SK-N-SH (cell line): ENCODE measurements around the gene MBTPS1.

Experiments used
- CTCF ChIP-seq: fragments of 200-600 bp; sonication (generic); IDR thresholded peaks from 2 replicates; pipeline ENCODE4 v1.6.1; 2017; ENCODE audit warnings: antibody characterized with exemption, mild to moderate bottlenecking, moderate library complexity
- MEF2A ChIP-seq: IDR thresholded peaks from 2 replicates; pipeline ENCODE4 v1.4.0; 2012; ENCODE audit warnings: low read depth, borderline replicate concordance
- TEAD4 ChIP-seq: IDR thresholded peaks from 2 replicates; pipeline ENCODE4 v1.4.0; 2012; ENCODE audit warnings: mild to moderate bottlenecking, borderline replicate concordance; ENCODE audit not compliant: insufficient read depth

GRCh38 chr16:84144209-84144858 lies 27.6 kb upstream of the MBTPS1 start:
- TF ChIP-seq MEF2A: no peak
- peak; percentile 40 for TF ChIP-seq CTCF
- TF ChIP-seq TEAD4: no peak
